Ascending aorta (tissue), 2 donors: ENCODE data around the gene KCTD10. TPM values are rescaled to one million over a fixed set of nuclear protein-coding genes. Genes with fewer than 3 reads are reported as not detected.
A peak's percentile ranks its signal among the peaks of the same experiment; 100 is the strongest.

Experiments
- DNase-seq, 2 donors: peaks; one replicate each; pipeline ENCODE4 v3.0.0-alpha.2; 2019; ENCODE audit warnings: low spot score in 2 of 2
- H3K27ac ChIP-seq, 2 donors: fragments of 200-600 bp; sonication (generic); one replicate each; pipeline ENCODE4 v1.5.1; 2016 to 2017; ENCODE audit warnings: mild to moderate bottlenecking in 1 of 2
- H3K27me3 ChIP-seq: fragments of 200-600 bp; sonication (generic); one replicate; pipeline ENCODE4 v1.5.1; 2017
- H3K36me3 ChIP-seq, 2 donors: fragments of 200-600 bp; sonication (generic); one replicate each; pipeline ENCODE4 v1.5.1; 2016
- H3K4me1 ChIP-seq, 2 donors: fragments of 200-600 bp; sonication (generic); one replicate each; pipeline ENCODE4 v1.5.1; 2016 to 2017; ENCODE audit warnings: mild to moderate bottlenecking in 1 of 2
- H3K4me3 ChIP-seq, 2 donors: fragments of 200-600 bp; sonication (generic); one replicate each; pipeline ENCODE4 v1.5.1; 2016 to 2017; ENCODE audit warnings: mild to moderate bottlenecking in 1 of 2
- H3K9me3 ChIP-seq, 2 donors: fragments of 200-600 bp; sonication (generic); one replicate each; pipeline ENCODE4 v1.5.1; 2016
- CTCF ChIP-seq, 3 experiments: fragments of 200-600 bp in 2 of 3; fragments of 450-650 bp in 1 of 3; sonication (generic) in 2 of 3; IDR thresholded peaks; one replicate each; pipeline ENCODE4 v1.5.1; 2016 to 2019; ENCODE audit warnings: antibody characterized with exemption in 3 of 3, mild to moderate bottlenecking in 1 of 3, moderate library complexity in 1 of 3
- intact Hi-C: fragments of 100-400 bp; cut with DNase I; formaldehyde crosslinking; loops from one replicate; pipeline ENCODE4 v1.15.1; 2023
- total RNA-seq: library from RNA; depleted of rRNA; stranded (reverse); fragments of >200 nt; gene quantifications from one replicate; pipeline ENCODE4 v1.1.0, GENCODE V29; 2016

KCTD10 gene
- total RNA-seq, 1 donor from 2014 or later: 102 TPM

GRCh38 chr12:109521831-109522230 lies 44.7 kb upstream of the KCTD10 start:
- Histone ChIP-seq H3K4me3 (no peak overlapping the region), H3K9me3 (no peaks in the 10 kb centered on the region), H3K4me1 (no peaks in the 10 kb centered on the region), H3K36me3 (peaks cover 83 to 96% of the 10 kb centered on the region in 2 donors), H3K27ac (no peak overlapping the region), H3K27me3 (no peaks in the 10 kb centered on the region)
- DNase-seq: no peak
- no peak for TF ChIP-seq CTCF (IDR thresholded peaks at IDR 0.05)
- intact Hi-C loops: loop anchor here (10.0 kb wide), 1 partner anchor 253 kb away; no protein-coding TSS in a partner anchor

- peak overlapping the region in 1 of 2 donors; percentile 47 for H3K27ac ChIP-seq
- peaks cover 82 to 90% of the 10 kb centered on the region in 2 donors for H3K36me3 ChIP-seq
Measured at GRCh38 chr12:109519787-109520186, 42.7 kb upstream of the KCTD10 start.

GRCh38 chr12:109518820-109519665 lies 41.9 kb upstream of the KCTD10 start:
- DNase-seq: peak in 1 of 2 donors; percentile 58
- Histone ChIP-seq H3K4me3 (no peak overlapping the region), H3K27me3 (no peaks in the 10 kb centered on the region), H3K9me3 (no peaks in the 10 kb centered on the region), H3K27ac (peak overlapping the region in 1 of 2 donors; percentile 47), H3K36me3 (peaks cover 82 to 88% of the 10 kb centered on the region in 2 donors), H3K4me1 (no peaks in the 10 kb centered on the region)
- TF ChIP-seq CTCF (IDR thresholded peaks at IDR 0.05): peak; percentile 20 to 65 (median 60)
- intact Hi-C loops: no loop called here

More at GRCh38 chr12:109519787-109520186, 42.7 kb upstream of the KCTD10 start:
- Histone ChIP-seq H3K27me3 (no peaks in the 10 kb centered on the region), H3K4me1 (no peaks in the 10 kb centered on the region), H3K9me3 (no peaks in the 10 kb centered on the region), H3K4me3 (no peak overlapping the region)
- DNase-seq: peak in 1 of 2 donors; percentile 52
- intact Hi-C loops: loop anchor here (10.0 kb wide), 1 partner anchor 255 kb away; no protein-coding TSS in a partner anchor
- TF ChIP-seq CTCF (IDR thresholded peaks at IDR 0.05): no peak

DNA sequence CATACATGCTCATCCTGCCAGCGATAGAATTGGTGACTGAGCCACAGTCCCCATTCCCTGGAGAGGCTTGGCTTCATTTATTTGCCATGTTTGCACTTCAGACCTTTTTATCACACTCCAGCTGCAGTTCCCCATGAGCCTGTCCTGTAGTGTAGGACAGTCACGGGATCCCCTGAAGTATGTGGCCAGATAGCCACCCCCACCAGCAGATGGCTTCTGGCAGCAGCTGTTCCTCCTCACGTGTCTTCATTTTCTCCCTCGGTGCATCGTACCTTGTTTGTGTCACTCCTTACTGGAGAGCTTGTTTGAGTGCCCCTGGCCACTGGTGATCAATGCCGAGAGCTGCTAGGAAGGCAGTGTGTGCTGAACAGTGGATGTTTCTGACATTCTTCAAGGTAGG lies 40.5 kb upstream of the KCTD10 start:
- Histone ChIP-seq H3K27me3 (no peaks in the 10 kb centered on the region), H3K27ac (no peak overlapping the region), H3K9me3 (no peaks in the 10 kb centered on the region), H3K36me3 (peaks cover 78 to 88% of the 10 kb centered on the region in 2 donors), H3K4me3 (no peak overlapping the region), H3K4me1 (no peaks in the 10 kb centered on the region)
- intact Hi-C loops: no loop called here
- DNase-seq: no peak
- no peak for TF ChIP-seq CTCF (IDR thresholded peaks at IDR 0.05)

GRCh38 chr12:109513977-109514376 lies 36.9 kb upstream of the KCTD10 start:
- no peaks in the 10 kb centered on the region for H3K27me3 ChIP-seq
- DNase-seq: no peak
- H3K4me1 ChIP-seq: no peaks in the 10 kb centered on the region
- no peaks in the 10 kb centered on the region for H3K9me3 ChIP-seq
- H3K4me3 ChIP-seq: no peak overlapping the region
- TF ChIP-seq CTCF (IDR thresholded peaks at IDR 0.05): no peak
- H3K27ac ChIP-seq: no peak overlapping the region
- intact Hi-C loops: no loop called here
- H3K36me3 ChIP-seq: peaks cover 83 to 89% of the 10 kb centered on the region in 2 donors
